Heart left ventricle (tissue), 13 donors: ENCODE measurements around the gene ZBTB40.

Source experiments
- POLR2A ChIP-seq, 2 donors: fragments of 450-650 bp; IDR thresholded peaks; one replicate each; pipeline ENCODE4 v1.6.1; 2017; ENCODE audit warnings: antibody characterized with exemption in 2 of 2, mild to moderate bottlenecking in 2 of 2, moderate library complexity in 2 of 2
- TF ChIP-seq, protein P1 (sequence below), 12 donors: fragments of 200-600 bp; sonication (generic) in 4 of 12; IDR thresholded peaks; one replicate each; pipeline versions ENCODE4 v1.5.0 to v1.8.0; 2018 to 2022; ENCODE audit warnings: antibody characterized with exemption in 12 of 12, mild to moderate bottlenecking in 5 of 12
- donor health status: ischemic (EF 13 %, LVEDD 7.1; RV severe dilation, severe dysfunction).
- donor health status: DM: no; HTN: yes; CAD: no.
- donor health status: DM: no; HTN: no; CAD: no.
- donor health status: ischemic (EF 25% LVEDD 6.9; RV normal size, moderate dysfunction).
- donor health status: ischemic (EF 25% LVEDD 5.7; RV mildly dilated, moderate dysfunction).
- donor health status: ischemic (EF 35%, LVEDD 5.7; RV mildly dilated, moderate dysfunction).
- donor health status: nonischemic (EF 11% LVEDD 7.7; RV severe dilation, severe dysfunction).
- donor health status: DM: yes; HTN: yes; CAD: no.
- donor health status: PGD.
- donor health status: ischemic (EF 29% LVEDD 5.4; RV normal size, mild dysfunction).
- donor health status: nonischemic (EF 23%, LVEDD 6.1; RV moderate dilation, normal function).

DNA sequence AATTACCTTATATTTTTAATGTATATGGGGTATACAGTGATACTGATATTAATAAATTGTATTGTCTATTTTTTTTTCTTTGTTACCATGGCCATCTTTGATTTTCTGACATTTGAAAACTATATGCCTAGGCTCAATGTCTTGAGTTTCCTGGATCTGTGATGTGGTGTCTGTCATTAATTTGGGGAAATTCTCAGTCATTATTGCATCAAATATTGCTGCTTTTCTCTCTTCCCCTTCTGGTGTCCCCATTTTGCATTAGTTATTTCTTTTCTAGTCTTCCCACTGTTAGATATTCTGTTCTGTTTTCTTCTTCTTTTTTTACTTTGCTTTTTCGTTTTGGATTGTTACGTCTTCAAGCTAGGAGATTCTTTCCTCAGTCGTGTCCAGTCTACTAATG is 33.8 kb downstream of the ZBTB40 start:
- TF ChIP-seq, protein P1, sequence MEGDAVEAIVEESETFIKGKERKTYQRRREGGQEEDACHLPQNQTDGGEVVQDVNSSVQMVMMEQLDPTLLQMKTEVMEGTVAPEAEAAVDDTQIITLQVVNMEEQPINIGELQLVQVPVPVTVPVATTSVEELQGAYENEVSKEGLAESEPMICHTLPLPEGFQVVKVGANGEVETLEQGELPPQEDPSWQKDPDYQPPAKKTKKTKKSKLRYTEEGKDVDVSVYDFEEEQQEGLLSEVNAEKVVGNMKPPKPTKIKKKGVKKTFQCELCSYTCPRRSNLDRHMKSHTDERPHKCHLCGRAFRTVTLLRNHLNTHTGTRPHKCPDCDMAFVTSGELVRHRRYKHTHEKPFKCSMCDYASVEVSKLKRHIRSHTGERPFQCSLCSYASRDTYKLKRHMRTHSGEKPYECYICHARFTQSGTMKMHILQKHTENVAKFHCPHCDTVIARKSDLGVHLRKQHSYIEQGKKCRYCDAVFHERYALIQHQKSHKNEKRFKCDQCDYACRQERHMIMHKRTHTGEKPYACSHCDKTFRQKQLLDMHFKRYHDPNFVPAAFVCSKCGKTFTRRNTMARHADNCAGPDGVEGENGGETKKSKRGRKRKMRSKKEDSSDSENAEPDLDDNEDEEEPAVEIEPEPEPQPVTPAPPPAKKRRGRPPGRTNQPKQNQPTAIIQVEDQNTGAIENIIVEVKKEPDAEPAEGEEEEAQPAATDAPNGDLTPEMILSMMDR (IDR thresholded peaks at IDR 0.05): no peak
- TF ChIP-seq POLR2A (IDR thresholded peaks at IDR 0.05): no peak
